Stimulated activated CD4-positive, alpha-beta T cell treated with anti-CD3 and anti-CD28 coated beads, Interleukin-2, amount 100 ng/mL, for 24 hours (primary cell): ENCODE results near the gene TRMT10B.
"Not testable (repeated sequence)": the region's sequence is repeated elsewhere in the genome, so short reads cannot be mapped to it uniquely, and the experiment has no call there.

Experiments
- DNase-seq, 2 donors: peaks; one replicate each; pipeline ENCODE4 v3.0.0-alpha.2; 2020

Gene TRMT10B

GRCh38 chr9:37753489-37754190 is at the start of gene TRMT10B:
Gene TRMT10B (plus strand): TSS chr9:37753805. CDS start chr9:37761932, 8,127 bp downstream.
- peak; percentile 79 to 80 for DNase-seq

- no peak for DNase-seq
These were observed 47.8 kb upstream of the TRMT10B start for GRCh38 chr9:37705787-37706186.

- DNase-seq: no peak
These were observed 47.3 kb upstream of the TRMT10B start for GRCh38 chr9:37706290-37706689.

GRCh38 chr9:37707748-37708147 is 45.9 kb upstream of the TRMT10B start:
- DNase-seq: no peak

- DNase-seq: no peak
These were observed 43.6 kb upstream of the TRMT10B start for GRCh38 chr9:37710046-37710445.

GRCh38 chr9:37715260-37715659 is 38.3 kb upstream of the TRMT10B start:
- DNase-seq: no peak

GRCh38 chr9:37715991-37716505 is 37.6 kb upstream of the TRMT10B start:
- DNase-seq: no peak

- DNase-seq: no peak
These were observed 34.1 kb upstream of the TRMT10B start for GRCh38 chr9:37719526-37719925.

- DNase-seq: no peak
These were observed 26.6 kb upstream of the TRMT10B start for GRCh38 chr9:37727013-37727412.

GRCh38 chr9:37729499-37729898 is 24.1 kb upstream of the TRMT10B start:
- DNase-seq: no peak

- DNase-seq: no peak
These were observed 23.3 kb upstream of the TRMT10B start for GRCh38 chr9:37730256-37730655.

- DNase-seq: no peak
These were observed 22.8 kb upstream of the TRMT10B start for GRCh38 chr9:37730839-37731238.

GRCh38 chr9:37732086-37732741 is 21.4 kb upstream of the TRMT10B start:
- no peak for DNase-seq

- DNase-seq: no peak
These were observed 20.7 kb upstream of the TRMT10B start for GRCh38 chr9:37732952-37733351.

- DNase-seq: no peak
These were observed 14.4 kb upstream of the TRMT10B start for GRCh38 chr9:37739222-37739621.

GRCh38 chr9:37740128-37740527 is 13.5 kb upstream of the TRMT10B start:
- DNase-seq: no peak

GRCh38 chr9:37740631-37741328 is 12.8 kb upstream of the TRMT10B start:
- DNase-seq: no peak

GRCh38 chr9:37745970-37746369 is 7.6 kb upstream of the TRMT10B start:
- no peak for DNase-seq

GRCh38 chr9:37746448-37747270 is 6.9 kb upstream of the TRMT10B start:
- no peak for DNase-seq

- DNase-seq: peak; percentile 56 to 65
These were observed 6.3 kb upstream of the TRMT10B start for GRCh38 chr9:37747271-37747753.

- DNase-seq: no peak
These were observed 4.5 kb upstream of the TRMT10B start for GRCh38 chr9:37749129-37749528.

GRCh38 chr9:37751186-37751585 is 2.4 kb upstream of the TRMT10B start:
- DNase-seq: no peak

- DNase-seq: not testable (repeated sequence)
These were observed 1.9 kb upstream of the TRMT10B start for GRCh38 chr9:37751704-37752103.
